ENCODE measurements around the gene SLC9A8. TPM values are rescaled to one million over a fixed set of nuclear protein-coding genes. Genes with fewer than 3 reads are reported as not detected.
A peak's percentile ranks its signal among the peaks of the same experiment; 100 is the strongest.

SLC9A8 gene
- total and polyA plus RNA-seq, 2 of the 4 experiments (the other 2 are of a cell fraction), result 4.1 to 5.0 TPM

GRCh38 chr20:49813305-49813974 lies 812 bp downstream of the SLC9A8 start:
- peak overlapping the region; percentile 88 for H2AK5ac ChIP-seq (ENCODE audit: low read depth, low read length)
- peak overlapping the region; percentile 75 for H2AK9ac ChIP-seq (replicated peaks; ENCODE audit: low read depth, low read length, poor library complexity)
- H4K91ac ChIP-seq (ENCODE audit: insufficient read depth, low read depth, low read length), result peak overlapping the region; percentile 80
- H3K4me2 ChIP-seq (ENCODE audit: low read depth, low read length), result peak overlapping the region; percentile 91
- no peaks in the 10 kb centered on the region for H3K27me3 ChIP-seq (ENCODE audit: control insufficient read depth, insufficient read depth, low read length)
- H3K14ac ChIP-seq (replicated peaks; ENCODE audit: low read depth, low read length), result peak overlapping the region; percentile 97
- peak overlapping the region; percentile 80 for H3K4ac ChIP-seq (ENCODE audit: low read depth, low read length)
- H2BK120ac ChIP-seq (ENCODE audit: low read depth, low read length), result peak overlapping the region; percentile 20
- peak overlapping the region; percentile 98 for H2AFZ ChIP-seq (replicated peaks; ENCODE audit: low read length, poor library complexity)
- H3K27ac ChIP-seq (ENCODE audit: insufficient read depth, low read length), result peak overlapping the region; percentile 77
- H2BK15ac ChIP-seq (ENCODE audit: low read depth, low read length), result peak overlapping the region; percentile 51; the same call in 1 of the 3 replicates
- peaks cover 7% of the 10 kb centered on the region for H3K4me1 ChIP-seq (ENCODE audit: control insufficient read depth, insufficient read depth, low read length)
- TF ChIP-seq USF2 (IDR thresholded peaks at IDR 0.05; ENCODE audit: low read depth, low read length), result no peak
- peak overlapping the region; percentile 86 for H3K9ac ChIP-seq (ENCODE audit: low read depth, low read length)
- H3K9me3 ChIP-seq (ENCODE audit: control insufficient read depth, insufficient read depth, low read length), result no peaks in the 10 kb centered on the region
- in situ Hi-C loops (cut with MboI; ENCODE audit: low sequenced_read_pairs), result no loop called here
- DNase-seq (no peak), ATAC-seq (ENCODE audit: low read depth) (no peak)
- ChIA-PET POLR2A (ENCODE audit: unreplicated experiment) (interaction anchor here (0.5 to 1.4 kb wide), 3 partner anchors 11 to 186 kb away, joined by 4 to 5 read pairs (median 5); no protein-coding TSS in a partner anchor), CTCF (no interaction called here)
- peak overlapping the region; percentile 55; the same call in 1 of the 2 replicates for H3K56ac ChIP-seq (ENCODE audit: extremely low read depth, insufficient read depth, low read length)
- peak overlapping the region; percentile 93 for H4K5ac ChIP-seq (ENCODE audit: low read depth, low read length)
- 40% methylated on average over 1 of the region's 11 CpGs; no CpG with 5 or more reads in 1 of the 2 experiments for WGBS, 2 experiments (ENCODE audit: extremely low coverage in 2 of 2, insufficient read length in 1 of 2)
- peaks cover 20 to 29% of the 10 kb centered on the region in 2 experiments for H3K79me1 ChIP-seq (ENCODE audit: low read depth in 1 of 2, low read length in 2 of 2)
- H2BK5ac ChIP-seq (ENCODE audit: low read depth, low read length, poor library complexity, severe bottlenecking), result peak overlapping the region; percentile 72
- peak overlapping the region; percentile 82 for H3K18ac ChIP-seq (ENCODE audit: low read depth, low read length)
- no TSS peak for BruUV-seq (replicated peaks)
- no peaks in the 10 kb centered on the region for H4K20me1 ChIP-seq (ENCODE audit: insufficient read depth, low read length)
- peaks cover 15% of the 10 kb centered on the region for H3K9me1 ChIP-seq (ENCODE audit: insufficient read depth, low read length)
- intact Hi-C loops (cut with micrococcal nuclease), result loop anchor here (2.0 to 5.0 kb wide), 2 partner anchors 41 to 101 kb away; partner anchors contain the start of gene B4GALT5
- dilution Hi-C loops (cut with HindIII; ENCODE audit: low sequenced_read_pairs, unreplicated experiment), result no loop called here
- peak overlapping the region; percentile 95 to 97 for H4K8ac ChIP-seq (ENCODE audit: low read depth in 2 of 2, low read length in 2 of 2)
- peaks cover 2% of the 10 kb centered on the region; the same call in 1 of the 2 replicates for H3K36me3 ChIP-seq (ENCODE audit: control insufficient read depth, insufficient read depth, low read length)
- peak overlapping the region; percentile 86 for H3K4me3 ChIP-seq (ENCODE audit: insufficient read depth, low read depth, low read length)
- peak overlapping the region; percentile 82 for H3K23ac ChIP-seq (ENCODE audit: low read depth, low read length)
- no peak overlapping the region for H2BK20ac ChIP-seq (ENCODE audit: low read depth, low read length)
